ENCODE results near the gene SLC4A9. TPM values are rescaled to one million over a fixed set of nuclear protein-coding genes. Genes with fewer than 3 reads are reported as not detected.

The SLC4A9 gene
- total RNA-seq, 2 donors from 2014 or later: 0.79 to 1.4 TPM

DNA sequence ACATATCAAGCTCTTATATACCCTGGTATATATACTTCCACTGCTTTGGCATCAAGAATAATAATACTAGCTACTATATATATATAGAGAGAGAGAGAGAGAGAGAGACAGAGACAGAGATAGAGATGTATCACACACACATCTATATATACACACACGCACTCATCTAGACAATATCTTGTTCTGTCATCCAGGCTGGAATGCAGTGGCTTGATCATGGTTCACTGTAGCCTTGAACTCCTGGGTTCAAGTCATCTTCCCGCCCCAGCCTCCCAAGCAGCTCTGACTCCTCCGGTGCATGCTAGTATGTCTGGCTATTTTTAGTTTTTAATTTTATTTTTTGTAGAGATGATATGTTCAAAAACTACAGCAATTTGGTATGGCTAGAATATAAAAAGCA is 64.1 kb downstream of the SLC4A9 start:
- peaks cover 11% of the 10 kb centered on the region for H3K36me3 ChIP-seq (ENCODE audit: control insufficient read depth, insufficient read depth, low read length)
- H3K9me3 Mint-ChIP-seq: peaks cover 21% of the 10 kb centered on the region
- no peaks in the 10 kb centered on the region for H3K27me3 ChIP-seq (ENCODE audit: control insufficient read depth, insufficient read depth, low read length, poor library complexity, severe bottlenecking)
- H3K4me1 Mint-ChIP-seq: peaks cover 19% of the 10 kb centered on the region
- no peaks in the 10 kb centered on the region for H3K27me3 Mint-ChIP-seq (ENCODE audit: insufficient read depth)
- H3K4me3 ChIP-seq (ENCODE audit: low read length): no peak overlapping the region
- no peak overlapping the region for H3K4me3 Mint-ChIP-seq
- WGBS, 2 experiments (ENCODE audit: insufficient coverage in 1 of 2, insufficient read length in 1 of 2): 79% methylated on average over 3 of the region's 3 CpGs; no CpG with 5 or more reads in 1 of the 2 experiments
- no peak overlapping the region for H3K27ac Mint-ChIP-seq
- H3K9ac ChIP-seq (ENCODE audit: extremely low read depth, low read length, poor library complexity, severe bottlenecking): no peak overlapping the region
- TF ChIP-seq, protein P1, sequence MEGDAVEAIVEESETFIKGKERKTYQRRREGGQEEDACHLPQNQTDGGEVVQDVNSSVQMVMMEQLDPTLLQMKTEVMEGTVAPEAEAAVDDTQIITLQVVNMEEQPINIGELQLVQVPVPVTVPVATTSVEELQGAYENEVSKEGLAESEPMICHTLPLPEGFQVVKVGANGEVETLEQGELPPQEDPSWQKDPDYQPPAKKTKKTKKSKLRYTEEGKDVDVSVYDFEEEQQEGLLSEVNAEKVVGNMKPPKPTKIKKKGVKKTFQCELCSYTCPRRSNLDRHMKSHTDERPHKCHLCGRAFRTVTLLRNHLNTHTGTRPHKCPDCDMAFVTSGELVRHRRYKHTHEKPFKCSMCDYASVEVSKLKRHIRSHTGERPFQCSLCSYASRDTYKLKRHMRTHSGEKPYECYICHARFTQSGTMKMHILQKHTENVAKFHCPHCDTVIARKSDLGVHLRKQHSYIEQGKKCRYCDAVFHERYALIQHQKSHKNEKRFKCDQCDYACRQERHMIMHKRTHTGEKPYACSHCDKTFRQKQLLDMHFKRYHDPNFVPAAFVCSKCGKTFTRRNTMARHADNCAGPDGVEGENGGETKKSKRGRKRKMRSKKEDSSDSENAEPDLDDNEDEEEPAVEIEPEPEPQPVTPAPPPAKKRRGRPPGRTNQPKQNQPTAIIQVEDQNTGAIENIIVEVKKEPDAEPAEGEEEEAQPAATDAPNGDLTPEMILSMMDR (conservative IDR thresholded peaks at IDR 0.05): no peak
- no peaks in the 10 kb centered on the region for H3K4me1 ChIP-seq (ENCODE audit: control insufficient read depth, insufficient read depth, low read length)
- DNase-seq: no peak
- no peak overlapping the region for H3K27ac ChIP-seq (ENCODE audit: low read depth, low read length)
- H3K9me3 ChIP-seq (ENCODE audit: control insufficient read depth, low read length): peaks cover 11% of the 10 kb centered on the region
- peaks cover 32% of the 10 kb centered on the region for H3K36me3 Mint-ChIP-seq (ENCODE audit: low read depth)

Other genes with a start within 250 kb of the SLC4A9 start
- 1 to 10 TPM; 6.8 to 7.7 TPM for gene PURA, start 246.1 kb upstream of the SLC4A9 start, total RNA-seq
- 1 to 10 TPM; 2.0 to 2.5 TPM for gene IGIP, start 234.3 kb upstream of the SLC4A9 start, total RNA-seq
- gene CYSTM1, start 185.0 kb upstream of the SLC4A9 start, total RNA-seq: 10 to 100 TPM; 30.7 to 38.1 TPM
- 10 to 100 TPM; 62.9 to 64.4 TPM for gene PFDN1, start 57.1 kb upstream of the SLC4A9 start, total RNA-seq
- gene HBEGF, start 13.6 kb upstream of the SLC4A9 start, total RNA-seq: 1 to 10 TPM; 1.4 to 2.1 TPM
- gene ANKHD1, start 41.6 kb downstream of the SLC4A9 start, total RNA-seq: 10 to 100 TPM; 85.6 to 95.9 TPM
- gene EIF4EBP3, start 187.5 kb downstream of the SLC4A9 start, total RNA-seq: 1 to 10 TPM; 5.1 to 6.3 TPM
- 10 to 100 TPM; 40.5 to 42.9 TPM for gene SRA1, start 197.3 kb downstream of the SLC4A9 start, total RNA-seq
- 10 to 100 TPM; 36.4 to 41.4 TPM for gene APBB3, start 204.4 kb downstream of the SLC4A9 start, total RNA-seq
- gene SLC35A4, start 204.6 kb downstream of the SLC4A9 start, total RNA-seq: 10 to 100 TPM; 61.6 to 68.9 TPM